ENCODE data around the gene UPF2. TPM values are rescaled to one million over a fixed set of nuclear protein-coding genes. Genes with fewer than 3 reads are reported as not detected.
"Not testable (repeated sequence)": the region's sequence is repeated elsewhere in the genome, so short reads cannot be mapped to it uniquely, and the experiment has no call there.

The UPF2 gene
- total RNA-seq, 2 experiments from 2014 or later, result 32.7 to 33.3 TPM

DNA sequence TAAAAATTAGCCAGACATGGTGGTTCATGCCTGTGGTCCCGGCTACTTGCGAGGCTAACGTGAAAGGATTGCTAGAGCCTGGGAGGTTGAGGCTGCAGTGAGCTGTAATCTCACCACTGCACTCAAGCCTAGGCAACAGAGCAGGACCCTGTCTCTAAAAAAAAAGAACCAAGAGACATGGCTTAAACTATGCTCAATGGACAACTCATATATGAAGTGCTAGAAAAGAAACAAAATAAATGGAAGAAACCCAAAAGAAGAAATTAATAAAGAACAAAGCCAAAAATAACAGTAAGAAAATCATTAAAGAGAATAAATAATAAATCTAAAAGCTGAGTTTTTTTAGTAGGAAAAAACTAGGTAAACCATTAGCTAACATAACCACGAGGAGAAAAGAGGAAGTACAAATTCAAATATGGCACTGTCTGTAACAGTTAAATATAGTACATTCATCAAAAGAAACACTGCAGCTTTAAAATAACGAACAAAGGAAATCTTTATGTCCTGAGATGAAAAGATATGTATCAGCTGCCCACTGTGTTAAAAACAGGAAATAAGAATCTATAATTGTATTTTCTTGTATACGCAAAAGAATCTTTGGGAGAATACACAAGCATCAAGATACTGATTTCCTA is 48.7 kb downstream of the UPF2 start:
- DNase-seq (no peak), ATAC-seq (no peak)
- ChIA-PET POLR2A (no interaction called here), CTCF (interaction anchor here (0.6 to 1.2 kb wide), 2 partner anchors 9 to 18 kb away, joined by 3 read pairs; no protein-coding TSS in a partner anchor)
- Mint-ChIP-seq H3K9me3 (ENCODE audit: insufficient read depth) (no peaks in the 10 kb centered on the region), H3K4me3 (no peak overlapping the region), H3K36me3 (ENCODE audit: low read depth) (peaks cover 53% of the 10 kb centered on the region), H3K4me1 (ENCODE audit: low read depth) (peaks cover 14% of the 10 kb centered on the region), H3K27me3 (ENCODE audit: low read depth) (no peaks in the 10 kb centered on the region), H3K27ac (peak overlapping the region; percentile 70)

DNA sequence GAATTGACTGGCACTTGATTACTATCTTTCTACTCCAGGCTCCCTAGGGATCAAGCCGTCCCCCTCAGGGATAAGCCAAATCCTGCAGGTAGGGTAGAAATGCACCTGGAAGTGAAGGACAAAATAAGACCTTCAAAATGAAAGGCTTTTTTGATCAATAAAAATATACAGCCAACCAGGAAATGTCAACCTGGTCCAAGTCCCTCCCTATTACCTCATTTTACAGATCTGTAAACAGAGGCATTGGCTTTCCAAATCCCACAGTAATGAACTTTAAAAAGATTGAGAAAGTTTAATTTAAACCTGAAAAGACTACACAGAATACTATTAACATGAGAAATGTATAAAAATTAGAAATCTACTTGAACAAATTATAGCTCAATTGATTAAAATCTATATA is 53.7 kb downstream of the UPF2 start:
- no peaks in the 10 kb centered on the region for H3K27me3 Mint-ChIP-seq (ENCODE audit: low read depth)
- H3K27ac Mint-ChIP-seq, result no peak overlapping the region
- POLR2A ChIA-PET, result no interaction called here
- CTCF ChIA-PET, result interaction anchor here (1.0 to 1.5 kb wide), 2 partner anchors 8 to 206 kb away, joined by 3 to 9 read pairs; no protein-coding TSS in a partner anchor
- H3K4me3 Mint-ChIP-seq, result no peak overlapping the region
- ATAC-seq (no peak), DNase-seq (no peak)
- peaks cover 11% of the 10 kb centered on the region for H3K4me1 Mint-ChIP-seq (ENCODE audit: low read depth)
- H3K9me3 Mint-ChIP-seq (ENCODE audit: insufficient read depth), result no peaks in the 10 kb centered on the region
- peaks cover 34% of the 10 kb centered on the region for H3K36me3 Mint-ChIP-seq (ENCODE audit: low read depth)

DNA sequence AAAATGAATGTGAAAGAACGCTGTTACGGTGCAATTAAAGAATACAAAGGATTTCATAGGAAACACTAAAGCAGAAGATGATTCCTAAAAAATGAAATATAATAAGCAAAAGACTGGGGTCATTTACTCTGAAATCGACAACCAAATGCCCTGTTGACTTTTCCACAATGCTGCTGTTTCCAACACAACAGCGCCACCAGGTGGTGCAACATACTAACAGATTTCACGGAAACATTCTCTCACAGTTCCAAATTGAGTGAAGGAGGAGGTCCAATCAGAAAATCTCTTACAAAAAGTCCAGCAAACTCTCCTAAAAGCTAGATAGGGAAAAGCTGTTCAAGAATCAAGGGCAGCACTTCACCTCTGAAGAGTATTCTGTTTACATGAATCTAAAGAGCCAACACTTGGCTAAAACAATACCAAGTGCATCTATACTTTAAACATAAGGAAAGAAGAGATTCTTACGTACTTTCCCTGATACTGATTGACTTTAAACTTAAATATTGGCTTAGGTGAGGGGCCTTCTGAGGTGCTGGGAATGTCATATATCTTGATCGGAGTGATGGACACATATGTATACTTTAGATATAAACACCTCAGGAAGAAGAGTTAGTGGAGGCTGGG is 55.9 kb downstream of the UPF2 start:
- CTCF ChIA-PET, result interaction anchor here (0.6 to 2.4 kb wide), 44 partner anchors 10 to 739 kb away, joined by 3 to 53 read pairs (median 4); partner anchors contain the start of genes CDC123, NUDT5 and PROSER2

DNA sequence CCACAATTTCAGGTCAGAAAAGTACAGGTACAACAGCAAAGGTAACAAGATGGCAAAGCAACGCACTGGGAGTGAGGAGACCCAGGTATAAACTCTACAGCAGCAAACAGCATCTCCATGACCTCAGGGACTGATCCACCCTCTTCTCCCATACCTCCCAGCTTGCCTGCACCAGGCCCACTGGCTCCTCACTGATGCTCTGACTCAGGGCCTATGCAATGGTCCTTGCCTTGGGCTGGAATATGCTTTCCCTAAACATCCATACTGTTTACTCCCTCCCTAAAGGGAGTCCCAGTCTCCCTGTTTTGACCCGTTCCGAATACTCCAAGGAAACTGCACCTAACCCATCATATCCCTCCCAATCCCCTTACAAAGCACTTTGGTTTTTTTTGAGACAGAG is 60.4 kb downstream of the UPF2 start:
- Mint-ChIP-seq H3K27me3 (ENCODE audit: low read depth) (no peaks in the 10 kb centered on the region), H3K36me3 (ENCODE audit: low read depth) (peaks cover 38% of the 10 kb centered on the region), H3K9me3 (ENCODE audit: insufficient read depth) (no peaks in the 10 kb centered on the region), H3K27ac (peak overlapping the region; percentile 49), H3K4me3 (no peak overlapping the region), H3K4me1 (ENCODE audit: low read depth) (peaks cover 11% of the 10 kb centered on the region)
- CTCF ChIA-PET, result interaction anchor here (0.6 to 2.8 kb wide), 3 partner anchors 163 to 199 kb away, joined by 3 to 8 read pairs (median 3); no protein-coding TSS in a partner anchor
- POLR2A ChIA-PET, result no interaction called here
- ATAC-seq (no peak), DNase-seq (no peak)

More for the DNA sequence above, 55.9 kb downstream of the UPF2 start:
- Mint-ChIP-seq H3K27me3 (ENCODE audit: low read depth) (no peaks in the 10 kb centered on the region), H3K4me1 (ENCODE audit: low read depth) (peaks cover 4% of the 10 kb centered on the region), H3K27ac (no peak overlapping the region), H3K9me3 (ENCODE audit: insufficient read depth) (no peaks in the 10 kb centered on the region), H3K4me3 (no peak overlapping the region), H3K36me3 (ENCODE audit: low read depth) (peaks cover 28% of the 10 kb centered on the region)
- DNase-seq (peak; percentile 82), ATAC-seq (peak; percentile 58)
- POLR2A ChIA-PET, result no interaction called here

DNA sequence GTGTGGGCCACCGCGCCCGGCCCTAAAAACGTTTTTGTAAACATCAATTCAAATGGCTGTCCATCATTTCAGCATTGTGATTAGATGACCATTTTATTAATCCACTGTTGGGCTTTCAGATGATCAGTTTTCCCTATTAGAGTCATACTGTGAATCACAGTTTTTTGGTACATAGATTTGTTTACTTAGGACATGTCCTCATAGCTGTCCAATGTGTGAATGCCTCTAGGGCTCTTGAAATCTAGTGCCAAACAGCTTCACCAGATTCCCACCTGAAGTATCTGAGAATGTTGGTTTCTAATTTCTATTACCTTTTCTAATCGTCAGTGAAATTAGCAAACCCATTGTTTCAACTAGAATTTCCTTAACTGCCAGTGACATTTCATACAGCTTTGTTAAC is 66.8 kb downstream of the UPF2 start:
- Mint-ChIP-seq H3K9me3 (ENCODE audit: insufficient read depth) (no peaks in the 10 kb centered on the region), H3K27ac (no peak overlapping the region), H3K4me1 (ENCODE audit: low read depth) (peaks cover 12% of the 10 kb centered on the region), H3K4me3 (no peak overlapping the region), H3K27me3 (ENCODE audit: low read depth) (no peaks in the 10 kb centered on the region), H3K36me3 (ENCODE audit: low read depth) (peaks cover 57% of the 10 kb centered on the region)
- ChIA-PET POLR2A (no interaction called here), CTCF (interaction anchor here (1.6 to 2.5 kb wide), 2 partner anchors 11 to 193 kb away, joined by 7 to 10 read pairs; no protein-coding TSS in a partner anchor)
- no peak for ATAC-seq
- no peak for DNase-seq

DNA sequence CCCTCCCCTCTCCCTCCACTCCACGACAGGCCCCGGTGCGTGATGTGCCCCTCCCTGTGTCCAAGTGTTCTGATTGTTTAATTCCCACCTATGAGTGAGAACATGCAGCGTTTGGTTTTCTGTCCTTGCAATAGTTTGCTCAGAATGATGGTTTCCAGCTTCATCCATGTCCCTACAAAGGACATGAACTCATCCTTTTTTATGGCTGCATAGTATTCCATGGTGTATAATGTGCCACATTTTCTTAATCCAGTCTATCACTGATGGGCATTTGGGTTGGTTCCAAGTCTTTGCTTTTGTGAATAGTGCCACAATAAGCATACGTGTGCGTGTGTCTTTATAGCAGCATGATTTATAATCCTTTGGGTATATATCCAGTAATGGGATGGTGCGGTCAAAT is 70.1 kb downstream of the UPF2 start:
- H3K27ac Mint-ChIP-seq; H3K4me1 Mint-ChIP-seq (ENCODE audit: low read depth); POLR2A ChIA-PET; ATAC-seq; DNase-seq; CTCF ChIA-PET; H3K9me3 Mint-ChIP-seq (ENCODE audit: insufficient read depth); H3K4me3 Mint-ChIP-seq; H3K27me3 Mint-ChIP-seq (ENCODE audit: low read depth): not testable (repeated sequence)
- peaks cover 41% of the 10 kb centered on the region for H3K36me3 Mint-ChIP-seq (ENCODE audit: low read depth)

DNA sequence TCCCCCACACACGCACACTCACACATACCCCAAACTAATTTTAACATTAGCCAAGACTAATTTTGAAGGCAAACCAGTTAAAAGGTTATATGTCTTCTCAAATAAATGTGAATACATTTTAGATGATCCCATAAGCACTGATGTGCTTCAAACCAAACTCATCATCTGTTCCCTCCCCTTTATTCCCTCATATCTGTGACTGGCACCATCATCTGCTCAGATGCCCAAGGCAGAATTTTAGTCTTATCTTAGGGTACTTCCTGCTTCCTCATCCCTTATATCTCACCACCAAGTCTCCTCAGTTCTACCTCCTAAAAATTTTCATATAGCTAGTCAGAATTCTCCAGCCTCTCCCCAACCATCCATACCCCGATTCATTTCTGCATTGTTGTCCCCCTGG is 80.4 kb downstream of the UPF2 start:
- ChIA-PET POLR2A (no interaction called here), CTCF (interaction anchor here (1.5 kb wide), 1 partner anchor 24 kb away, joined by 7 read pairs; no protein-coding TSS in a partner anchor)
- peaks cover 50% of the 10 kb centered on the region for H3K36me3 Mint-ChIP-seq (ENCODE audit: low read depth)
- no peak for ATAC-seq
- DNase-seq, result no peak
- peak overlapping the region; percentile 2 for H3K27ac Mint-ChIP-seq
- H3K4me1 Mint-ChIP-seq (ENCODE audit: low read depth), result no peaks in the 10 kb centered on the region
- peaks cover 11% of the 10 kb centered on the region for H3K9me3 Mint-ChIP-seq (ENCODE audit: insufficient read depth)
- no peak overlapping the region for H3K4me3 Mint-ChIP-seq
- H3K27me3 Mint-ChIP-seq (ENCODE audit: low read depth), result no peaks in the 10 kb centered on the region

DNA sequence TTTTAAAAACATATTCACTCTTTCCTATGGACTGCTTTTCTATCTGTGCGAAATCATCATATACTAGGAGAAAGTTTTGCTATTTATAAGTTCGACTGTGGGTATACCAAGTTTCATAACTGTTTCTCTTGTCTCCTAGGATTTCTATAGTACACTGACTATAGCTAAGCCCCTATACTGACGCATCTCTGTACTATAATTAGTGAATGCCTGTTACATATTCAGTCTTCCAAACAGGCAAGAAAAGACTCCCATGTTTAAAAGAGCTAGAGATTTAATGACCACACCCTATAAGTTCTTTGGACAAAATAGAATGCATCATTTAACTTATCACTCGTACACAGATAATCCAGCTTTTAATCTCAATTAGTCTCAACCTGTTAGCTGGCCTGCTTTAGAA is 80.8 kb downstream of the UPF2 start:
- Mint-ChIP-seq H3K9me3 (ENCODE audit: insufficient read depth) (peaks cover 8% of the 10 kb centered on the region), H3K4me3 (no peak overlapping the region), H3K4me1 (ENCODE audit: low read depth) (no peaks in the 10 kb centered on the region), H3K27me3 (ENCODE audit: low read depth) (no peaks in the 10 kb centered on the region), H3K36me3 (ENCODE audit: low read depth) (peaks cover 48% of the 10 kb centered on the region), H3K27ac (peak overlapping the region; percentile 2)
- ATAC-seq, result no peak
- CTCF ChIA-PET, result interaction anchor here (1.5 kb wide), 1 partner anchor 25 kb away, joined by 7 read pairs; no protein-coding TSS in a partner anchor
- POLR2A ChIA-PET, result no interaction called here
- DNase-seq, result no peak

DNA sequence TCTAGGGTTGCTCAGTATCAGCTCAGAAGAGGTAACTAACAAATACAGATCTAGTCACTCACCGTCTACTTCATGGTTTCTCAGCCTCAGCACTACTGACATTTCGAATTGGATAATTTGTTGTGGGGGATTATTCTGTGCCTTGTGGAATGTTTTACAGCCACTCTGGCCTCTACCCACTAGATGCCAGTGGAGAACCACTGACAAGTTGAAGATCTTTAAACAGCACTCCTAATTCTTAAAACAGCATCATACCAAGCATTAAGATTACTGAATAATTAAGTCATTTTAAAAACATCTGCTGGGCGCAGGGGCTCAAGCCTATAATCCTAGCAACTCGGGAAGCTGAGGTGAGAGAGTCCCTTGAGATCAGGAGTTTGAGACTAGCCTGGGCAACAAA is 82.6 kb downstream of the UPF2 start:
- Mint-ChIP-seq H3K36me3 (ENCODE audit: low read depth) (peaks cover 50% of the 10 kb centered on the region), H3K27me3 (ENCODE audit: low read depth) (no peaks in the 10 kb centered on the region), H3K4me3 (no peak overlapping the region), H3K4me1 (ENCODE audit: low read depth) (no peaks in the 10 kb centered on the region), H3K9me3 (ENCODE audit: insufficient read depth) (no peaks in the 10 kb centered on the region), H3K27ac (no peak overlapping the region)
- ATAC-seq, result no peak
- CTCF ChIA-PET, result interaction anchor here (1.0 to 1.5 kb wide), 3 partner anchors 27 to 177 kb away, joined by 3 to 6 read pairs (median 5); no protein-coding TSS in a partner anchor
- DNase-seq, result no peak
- POLR2A ChIA-PET, result interaction anchor here (1.2 kb wide), 1 partner anchor 30 kb away, joined by 3 read pairs; no protein-coding TSS in a partner anchor

DNA sequence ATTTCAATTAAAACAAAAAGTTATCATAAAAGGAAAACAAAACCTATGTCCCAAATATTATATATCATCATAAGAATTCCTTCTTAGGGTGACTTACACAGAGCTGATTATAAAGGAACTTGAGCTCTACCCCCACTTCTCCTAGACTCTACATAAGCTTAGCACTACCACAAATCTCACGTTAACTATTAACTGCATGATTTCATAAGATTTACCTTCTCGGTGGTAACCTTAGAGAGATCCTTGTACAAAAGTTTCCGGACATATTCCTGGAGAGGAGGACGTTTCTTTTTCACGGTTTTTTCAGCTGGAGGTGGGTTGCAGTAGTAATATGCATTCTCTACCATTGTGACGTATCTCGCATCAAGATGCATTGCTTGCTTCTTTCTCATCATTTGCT is 83.7 kb downstream of the UPF2 start:
- CTCF ChIA-PET, result interaction anchor here (1.5 kb wide), 1 partner anchor 28 kb away, joined by 6 read pairs; no protein-coding TSS in a partner anchor
- Mint-ChIP-seq H3K27me3 (ENCODE audit: low read depth) (no peaks in the 10 kb centered on the region), H3K9me3 (ENCODE audit: insufficient read depth) (no peaks in the 10 kb centered on the region)

DNA sequence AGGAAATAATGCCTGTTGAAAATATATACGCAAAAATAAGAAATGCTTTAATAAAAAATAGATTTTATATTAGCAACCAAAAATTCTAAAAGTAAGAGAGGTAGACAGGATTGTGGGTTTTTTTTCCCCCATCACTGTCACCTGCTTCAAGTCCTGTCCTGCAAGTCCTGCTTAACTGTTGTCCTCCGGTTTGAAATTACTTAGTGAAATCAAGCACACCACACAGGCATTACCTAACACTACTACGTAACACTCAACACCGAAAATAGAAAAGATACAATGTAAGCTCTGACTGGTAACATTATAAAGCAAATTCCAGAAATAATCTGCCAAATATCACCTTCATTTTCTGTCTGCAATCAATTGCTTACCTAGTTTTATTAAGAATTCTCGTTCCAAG is 90.9 kb downstream of the UPF2 start:
- DNase-seq, result no peak
- no peak overlapping the region for H3K4me3 Mint-ChIP-seq
- no peaks in the 10 kb centered on the region for H3K9me3 Mint-ChIP-seq (ENCODE audit: insufficient read depth)
- ATAC-seq, result no peak
- no peak overlapping the region for H3K27ac Mint-ChIP-seq
- H3K36me3 Mint-ChIP-seq (ENCODE audit: low read depth), result peaks cover 48% of the 10 kb centered on the region
- CTCF ChIA-PET, result interaction anchor here (1.8 kb wide), 1 partner anchor 35 kb away, joined by 6 read pairs; no protein-coding TSS in a partner anchor
- POLR2A ChIA-PET, result no interaction called here
- H3K4me1 Mint-ChIP-seq (ENCODE audit: low read depth), result peaks cover 11% of the 10 kb centered on the region
- H3K27me3 Mint-ChIP-seq (ENCODE audit: low read depth), result no peaks in the 10 kb centered on the region

More for the DNA sequence above, 83.7 kb downstream of the UPF2 start:
- Mint-ChIP-seq H3K27ac (no peak overlapping the region), H3K4me3 (no peak overlapping the region), H3K36me3 (ENCODE audit: low read depth) (peaks cover 49% of the 10 kb centered on the region), H3K4me1 (ENCODE audit: low read depth) (no peaks in the 10 kb centered on the region)
- ATAC-seq (no peak), DNase-seq (no peak)
- POLR2A ChIA-PET, result no interaction called here

DNA sequence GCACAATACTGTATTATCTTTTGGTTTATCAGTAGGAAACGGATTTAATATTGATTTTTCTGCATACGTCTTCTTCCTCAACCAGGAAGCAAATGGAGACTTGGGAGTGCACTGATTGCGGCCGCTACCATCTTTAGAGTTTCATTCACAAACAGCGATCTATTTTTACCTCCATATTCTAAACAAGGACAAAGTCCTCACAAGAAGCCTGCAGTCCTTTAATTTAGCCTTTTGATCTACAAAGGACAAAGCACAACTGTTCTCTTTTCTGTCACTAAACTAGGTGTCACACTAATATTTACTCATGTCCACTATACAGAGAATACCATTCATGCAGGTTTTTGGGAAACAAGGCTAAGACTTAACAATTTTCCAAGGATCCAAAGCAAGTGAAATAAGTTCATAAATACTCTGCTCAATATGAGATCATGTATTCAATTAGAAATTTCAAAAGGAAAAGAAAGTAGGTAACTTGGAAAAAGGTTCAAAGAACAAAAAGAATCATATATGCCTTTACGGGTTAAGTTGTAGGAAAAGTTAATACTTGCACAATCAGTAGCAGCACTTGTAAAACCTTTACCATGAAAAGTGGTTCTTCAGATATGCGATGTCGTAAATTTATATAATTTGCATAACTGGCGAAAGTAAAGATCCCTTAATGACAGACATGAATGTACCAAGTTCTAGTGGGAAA is 92.1 kb downstream of the UPF2 start:
- H3K9me3 Mint-ChIP-seq (ENCODE audit: insufficient read depth), result no peaks in the 10 kb centered on the region
- ChIA-PET POLR2A (no interaction called here), CTCF (no interaction called here)
- H3K27ac Mint-ChIP-seq, result no peak overlapping the region
- no peak overlapping the region for H3K4me3 Mint-ChIP-seq
- no peak for ATAC-seq
- H3K27me3 Mint-ChIP-seq (ENCODE audit: low read depth), result no peaks in the 10 kb centered on the region
- H3K4me1 Mint-ChIP-seq (ENCODE audit: low read depth), result peaks cover 11% of the 10 kb centered on the region
- H3K36me3 Mint-ChIP-seq (ENCODE audit: low read depth), result peaks cover 42% of the 10 kb centered on the region
- no peak for DNase-seq

All from activated CD8-positive, alpha-beta T cell treated with anti-CD3 and anti-CD28 coated beads, Interleukin-2, amount 10 ng/mL, durations not matched to agents 7 days and 5 days (primary cell).